ENCODE measurements around the gene NDEL1.

Gene NDEL1

DNA sequence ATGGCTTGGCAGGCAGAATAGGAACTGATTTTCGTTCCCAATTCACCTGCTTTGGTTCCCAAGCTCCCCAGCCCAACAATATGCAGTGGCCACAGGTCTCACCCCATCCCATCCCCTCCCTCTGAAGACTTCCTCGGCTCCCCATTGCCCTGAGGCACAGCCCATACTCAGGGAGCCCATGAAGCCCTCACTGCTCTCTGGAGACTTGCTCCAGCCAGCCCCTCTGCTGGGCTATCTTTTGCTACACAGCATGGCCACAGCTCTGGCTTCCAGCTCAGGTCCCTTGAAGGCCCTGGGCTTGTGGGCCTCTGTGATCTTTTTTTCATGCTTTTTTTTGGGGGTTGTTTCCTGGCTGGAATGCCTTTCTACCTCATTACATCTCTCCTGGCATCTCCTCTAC is 29.5 kb upstream of the NDEL1 start:
- no peaks in the 10 kb centered on the region for H3K9me3 ChIP-seq (ENCODE audit: control insufficient read depth, insufficient read depth, low read length)
- H3K4me1 ChIP-seq (ENCODE audit: insufficient read depth, low read length) = peaks cover 6% of the 10 kb centered on the region; the same call in 1 of the 2 replicates
- no peak overlapping the region for H3K9ac ChIP-seq (ENCODE audit: low read depth, low read length)

DNA sequence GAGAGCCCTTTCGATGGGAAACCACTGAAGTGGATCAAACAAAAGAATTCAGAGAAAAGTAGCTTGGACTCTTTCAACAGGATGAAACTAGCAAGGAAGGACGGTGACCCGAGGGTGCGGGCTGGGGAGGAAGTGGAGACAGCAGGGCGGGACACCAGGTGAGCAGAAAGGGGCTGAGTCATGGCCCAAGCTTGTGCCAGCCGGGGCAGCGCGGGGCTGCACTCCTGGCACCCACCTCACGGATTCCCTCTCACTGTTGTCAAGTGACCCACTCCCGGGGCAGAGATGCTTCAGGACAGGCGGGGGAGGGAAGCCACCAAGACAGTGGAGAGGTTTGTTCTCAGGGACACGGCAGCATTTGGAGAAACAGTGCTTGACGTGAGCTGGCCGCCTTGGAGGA is 27.3 kb upstream of the NDEL1 start:
- H3K9ac ChIP-seq (ENCODE audit: low read depth, low read length) = no peak overlapping the region
- H3K4me1 ChIP-seq (ENCODE audit: insufficient read depth, low read length) = peaks cover 6% of the 10 kb centered on the region; the same call in 1 of the 2 replicates
- no peaks in the 10 kb centered on the region for H3K9me3 ChIP-seq (ENCODE audit: control insufficient read depth, insufficient read depth, low read length)
- no peaks in the 10 kb centered on the region for H3K36me3 ChIP-seq (ENCODE audit: insufficient read depth, low read length)

More for the DNA sequence above, 29.5 kb upstream of the NDEL1 start:
- no peaks in the 10 kb centered on the region for H3K36me3 ChIP-seq (ENCODE audit: insufficient read depth, low read length)

DNA sequence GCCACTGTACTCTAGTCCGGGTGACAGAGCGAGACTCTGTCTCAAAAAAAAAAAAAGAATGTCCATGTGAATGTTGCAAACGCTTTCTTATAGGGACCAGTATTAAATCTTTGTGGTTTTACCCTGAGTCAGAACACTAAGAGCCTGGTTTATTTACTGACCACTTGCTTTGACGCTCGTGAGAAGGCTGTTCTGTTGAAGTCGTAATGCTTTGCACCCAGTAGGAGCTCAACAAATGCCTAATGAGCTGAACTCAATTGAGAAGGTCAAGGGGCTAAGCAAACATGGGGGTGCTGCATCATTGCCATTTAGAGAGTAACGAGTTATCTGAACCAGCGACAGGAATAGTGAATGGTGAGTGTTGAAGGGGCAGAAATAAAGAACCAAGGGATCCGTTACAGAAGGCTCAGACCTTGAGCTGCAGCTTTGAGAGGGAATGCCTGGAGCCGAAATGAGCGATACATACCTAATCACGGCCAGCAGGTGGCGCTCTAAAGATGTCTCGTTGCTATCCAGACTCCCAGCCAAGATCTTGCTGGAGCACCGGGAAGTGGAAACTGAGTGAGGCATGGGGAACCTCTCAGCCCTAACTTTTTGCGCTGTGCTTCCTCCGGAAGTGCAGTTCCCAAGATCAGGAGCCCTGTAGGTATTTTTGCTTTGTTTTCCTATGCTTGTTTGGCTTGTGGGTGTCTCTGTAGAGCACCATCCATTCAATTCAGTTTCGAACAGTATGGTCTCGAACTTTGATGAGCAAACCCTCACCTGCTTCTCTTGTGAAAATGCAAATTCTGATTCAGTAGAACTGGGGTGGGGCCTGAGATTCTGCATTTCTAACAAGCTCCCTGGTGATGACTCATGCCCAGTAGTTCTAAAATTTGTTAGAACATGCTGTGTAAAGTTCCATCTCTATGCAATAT is 25.5 kb upstream of the NDEL1 start:
- Histone ChIP-seq H3K4me1 (ENCODE audit: insufficient read depth, low read length) (peaks cover 6% of the 10 kb centered on the region; the same call in 1 of the 2 replicates), H3K9me3 (ENCODE audit: control insufficient read depth, insufficient read depth, low read length) (no peaks in the 10 kb centered on the region), H3K36me3 (ENCODE audit: insufficient read depth, low read length) (no peaks in the 10 kb centered on the region), H3K9ac (ENCODE audit: low read depth, low read length) (peak overlapping the region; percentile 2; the same call in 1 of the 2 replicates)

DNA sequence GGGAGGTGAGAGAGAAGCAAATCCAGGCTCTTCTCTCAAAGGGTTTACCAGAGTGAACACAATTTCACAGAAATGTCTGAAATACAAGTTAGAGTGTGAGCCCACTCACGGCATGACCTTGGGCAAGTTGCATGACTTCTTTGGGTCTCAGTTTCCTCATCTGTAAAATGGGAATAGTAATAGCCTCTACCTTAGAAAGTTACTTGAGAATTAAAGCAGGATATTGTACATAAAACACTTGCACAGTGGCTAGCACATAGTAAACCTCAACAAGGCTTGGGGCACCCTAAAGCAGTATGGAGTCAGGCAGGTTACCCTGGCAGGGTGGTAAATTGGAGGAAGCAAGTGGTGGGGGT is 24.8 kb upstream of the NDEL1 start:
- Histone ChIP-seq H3K36me3 (ENCODE audit: insufficient read depth, low read length) (no peaks in the 10 kb centered on the region), H3K9ac (ENCODE audit: low read depth, low read length) (peak overlapping the region; percentile 2; the same call in 1 of the 2 replicates), H3K9me3 (ENCODE audit: control insufficient read depth, insufficient read depth, low read length) (no peaks in the 10 kb centered on the region), H3K4me1 (ENCODE audit: insufficient read depth, low read length) (peaks cover 6% of the 10 kb centered on the region; the same call in 1 of the 2 replicates)

DNA sequence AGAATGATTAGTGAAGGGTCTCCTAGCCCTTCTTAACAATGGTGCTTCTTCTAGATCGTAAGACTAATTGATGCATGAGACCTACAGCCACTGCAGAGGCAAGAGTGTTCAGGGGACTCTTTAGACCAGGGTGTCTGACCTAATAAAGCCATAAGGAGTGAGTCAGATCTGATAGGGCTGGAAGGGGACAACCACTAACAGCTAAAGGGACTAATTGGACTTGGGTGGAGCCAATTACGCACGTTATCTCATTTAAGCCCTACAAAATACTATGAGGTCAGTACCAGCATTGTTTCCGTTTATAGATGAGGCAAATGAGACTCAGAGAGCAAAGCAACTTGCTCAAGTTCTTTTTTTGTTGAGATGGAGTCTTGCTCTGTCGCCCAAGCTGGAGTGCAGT is 23.6 kb upstream of the NDEL1 start:
- Histone ChIP-seq H3K9ac (ENCODE audit: low read depth, low read length) (no peak overlapping the region), H3K36me3 (ENCODE audit: insufficient read depth, low read length) (no peaks in the 10 kb centered on the region), H3K4me1 (ENCODE audit: insufficient read depth, low read length) (peaks cover 6% of the 10 kb centered on the region; the same call in 1 of the 2 replicates), H3K9me3 (ENCODE audit: control insufficient read depth, insufficient read depth, low read length) (no peaks in the 10 kb centered on the region)

DNA sequence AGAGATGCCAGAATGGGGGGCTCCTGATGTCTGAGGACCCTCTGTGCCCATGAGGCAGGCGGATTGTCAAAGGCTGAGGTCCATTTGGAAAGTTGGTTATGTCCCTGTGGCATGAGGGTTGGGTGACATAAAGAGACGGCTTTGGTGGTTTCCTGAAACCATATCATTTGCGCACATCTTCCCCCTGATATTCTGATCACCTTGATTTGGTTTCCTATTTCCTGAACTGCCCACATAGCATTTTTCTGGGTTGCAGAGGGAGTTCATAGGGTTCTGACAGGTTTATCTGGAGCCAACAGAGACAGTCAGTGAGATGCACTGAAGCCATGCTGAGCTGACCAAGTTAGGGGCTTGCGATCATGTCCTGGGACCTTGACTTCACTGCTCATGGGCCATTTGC is 22.4 kb upstream of the NDEL1 start:
- no peaks in the 10 kb centered on the region for H3K9me3 ChIP-seq (ENCODE audit: control insufficient read depth, insufficient read depth, low read length)
- H3K36me3 ChIP-seq (ENCODE audit: insufficient read depth, low read length) = no peaks in the 10 kb centered on the region
- no peak overlapping the region for H3K9ac ChIP-seq (ENCODE audit: low read depth, low read length)
- H3K4me1 ChIP-seq (ENCODE audit: insufficient read depth, low read length) = peaks cover 4% of the 10 kb centered on the region; the same call in 1 of the 2 replicates

DNA sequence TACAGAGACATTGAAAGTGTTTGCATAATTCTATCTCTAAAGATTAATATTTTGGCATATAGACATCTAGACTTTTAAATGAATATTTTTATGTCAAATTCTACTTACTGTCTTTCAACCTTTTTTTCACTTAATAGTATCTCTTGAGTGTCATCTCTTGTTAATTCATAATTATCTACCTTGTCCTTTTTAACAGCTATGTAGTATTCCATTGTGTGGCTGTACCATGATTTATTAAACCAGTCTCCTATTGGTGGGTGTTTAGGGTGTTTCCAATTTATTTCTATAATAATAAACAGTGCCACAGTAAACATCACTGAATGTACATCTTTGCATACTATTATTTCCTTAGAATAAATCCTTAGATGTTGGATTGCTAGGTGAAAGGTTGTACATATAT is 21.7 kb upstream of the NDEL1 start:
- H3K4me1 ChIP-seq (ENCODE audit: insufficient read depth, low read length) = no peaks in the 10 kb centered on the region; the same call in 1 of the 2 replicates
- H3K36me3 ChIP-seq (ENCODE audit: insufficient read depth, low read length) = no peaks in the 10 kb centered on the region
- H3K9me3 ChIP-seq (ENCODE audit: control insufficient read depth, insufficient read depth, low read length) = no peaks in the 10 kb centered on the region
- H3K9ac ChIP-seq (ENCODE audit: low read depth, low read length) = no peak overlapping the region

DNA sequence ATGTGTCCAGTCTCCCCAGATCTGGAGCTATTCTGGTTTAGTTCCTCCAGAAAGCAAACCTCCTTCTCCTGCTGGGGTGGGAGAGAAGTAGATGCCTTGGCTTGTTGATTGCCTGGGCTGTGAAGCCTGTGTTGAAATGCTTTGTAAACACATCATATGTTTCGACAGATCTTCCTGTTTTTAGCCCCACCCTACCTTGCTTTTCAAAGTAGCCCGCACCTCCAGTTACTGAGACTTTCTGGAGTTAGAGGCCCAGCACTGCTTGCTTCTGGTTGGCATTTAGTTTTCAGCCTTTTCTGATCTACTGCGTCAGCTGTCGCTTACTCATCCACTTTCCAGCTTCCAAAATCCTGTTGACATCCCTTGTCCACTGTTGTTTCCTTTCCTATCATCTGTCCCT is 17.9 kb upstream of the NDEL1 start:
- Histone ChIP-seq H3K9ac (ENCODE audit: low read depth, low read length) (no peak overlapping the region), H3K36me3 (ENCODE audit: insufficient read depth, low read length) (no peaks in the 10 kb centered on the region), H3K4me1 (ENCODE audit: insufficient read depth, low read length) (no peaks in the 10 kb centered on the region), H3K9me3 (ENCODE audit: control insufficient read depth, insufficient read depth, low read length) (no peaks in the 10 kb centered on the region)

DNA sequence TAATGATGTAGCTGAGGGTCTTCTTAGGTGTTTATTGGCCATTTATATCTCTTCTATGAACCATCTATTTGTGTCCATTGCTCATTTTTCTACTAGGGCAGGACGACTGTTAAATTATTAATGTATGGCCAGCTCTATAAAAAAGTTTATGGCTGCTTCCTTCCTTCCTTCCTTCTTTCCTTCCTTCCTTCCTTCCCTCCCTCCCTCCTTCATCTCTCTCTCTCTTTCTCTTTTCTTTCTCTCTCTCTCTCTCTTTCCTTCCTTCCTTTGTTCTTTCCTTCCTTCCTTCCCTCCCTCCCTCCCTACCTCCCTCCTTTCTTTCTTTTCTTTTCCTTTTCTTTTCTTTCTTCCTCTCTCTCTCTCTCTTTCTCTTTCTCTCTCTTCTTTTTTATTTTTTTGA is 17.2 kb upstream of the NDEL1 start:
- Histone ChIP-seq H3K9ac (ENCODE audit: low read depth, low read length) (no peak overlapping the region), H3K36me3 (ENCODE audit: insufficient read depth, low read length) (no peaks in the 10 kb centered on the region), H3K4me1 (ENCODE audit: insufficient read depth, low read length) (no peaks in the 10 kb centered on the region), H3K9me3 (ENCODE audit: control insufficient read depth, insufficient read depth, low read length) (no peaks in the 10 kb centered on the region)

DNA sequence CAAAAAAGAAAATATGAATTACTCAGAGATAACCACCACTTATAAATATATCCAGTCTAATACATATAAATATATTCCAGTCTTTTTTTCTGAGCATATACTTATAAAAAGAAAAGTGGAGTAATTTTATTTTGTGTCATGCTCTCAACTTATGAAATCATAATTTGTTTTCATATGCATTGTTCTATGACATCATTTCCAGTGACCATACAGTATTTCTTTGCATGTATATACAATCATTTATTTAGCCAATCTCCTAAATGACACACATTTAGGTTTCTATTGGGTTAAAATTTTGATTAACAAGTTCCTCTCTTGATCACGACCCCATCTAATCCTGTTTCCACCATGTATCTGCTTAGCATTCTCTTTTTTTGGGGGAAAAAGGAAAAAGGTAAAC is 16.4 kb upstream of the NDEL1 start:
- H3K4me1 ChIP-seq (ENCODE audit: insufficient read depth, low read length) = no peaks in the 10 kb centered on the region
- no peaks in the 10 kb centered on the region for H3K36me3 ChIP-seq (ENCODE audit: insufficient read depth, low read length)
- no peaks in the 10 kb centered on the region for H3K9me3 ChIP-seq (ENCODE audit: control insufficient read depth, insufficient read depth, low read length)
- H3K9ac ChIP-seq (ENCODE audit: low read depth, low read length) = no peak overlapping the region

DNA sequence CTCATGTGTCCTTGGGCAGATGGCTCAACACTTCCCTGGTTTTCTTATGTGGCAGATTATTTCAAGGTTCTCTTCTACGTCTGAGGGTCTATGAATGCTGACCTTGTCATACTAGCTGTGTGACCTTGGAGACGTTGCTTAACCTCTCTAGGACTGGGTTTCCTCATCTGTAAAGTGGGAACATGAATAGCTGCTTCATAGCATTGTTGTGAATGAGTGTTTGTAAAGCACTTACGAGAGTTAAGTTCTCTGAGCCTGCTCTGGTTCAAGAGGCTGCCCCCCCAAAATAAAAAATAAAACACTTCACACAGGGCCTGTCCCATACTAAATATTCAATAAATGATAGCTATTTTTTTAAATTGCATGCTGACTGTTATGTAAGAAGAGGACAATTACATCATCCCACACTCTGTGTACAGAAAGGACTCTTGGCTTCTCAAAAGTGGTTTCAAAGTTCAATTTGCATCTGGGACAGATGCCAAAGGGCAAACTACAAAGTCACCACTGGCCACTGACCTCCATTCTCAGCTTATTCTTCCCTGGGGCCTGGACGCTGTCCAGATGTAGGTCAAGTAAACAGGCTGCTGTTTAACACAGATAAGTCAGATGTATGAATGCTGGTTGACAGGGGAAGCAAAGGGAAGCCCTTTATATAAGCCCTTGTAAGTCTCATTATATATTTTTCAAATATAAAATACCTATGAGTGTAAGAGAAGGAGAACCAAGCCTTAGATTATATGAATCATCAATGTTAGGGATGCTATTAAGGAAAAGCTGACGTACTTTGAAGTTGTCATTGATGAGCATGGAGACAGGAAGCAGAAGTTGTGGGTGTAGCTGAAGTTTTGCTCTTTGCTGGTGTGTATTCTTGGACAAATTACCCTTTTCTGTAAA is 15.4 kb upstream of the NDEL1 start:
- H3K9me3 ChIP-seq (ENCODE audit: control insufficient read depth, insufficient read depth, low read length) = no peaks in the 10 kb centered on the region
- no peaks in the 10 kb centered on the region for H3K36me3 ChIP-seq (ENCODE audit: insufficient read depth, low read length)
- no peaks in the 10 kb centered on the region for H3K4me1 ChIP-seq (ENCODE audit: insufficient read depth, low read length)
- no peak overlapping the region for H3K9ac ChIP-seq (ENCODE audit: low read depth, low read length)

DNA sequence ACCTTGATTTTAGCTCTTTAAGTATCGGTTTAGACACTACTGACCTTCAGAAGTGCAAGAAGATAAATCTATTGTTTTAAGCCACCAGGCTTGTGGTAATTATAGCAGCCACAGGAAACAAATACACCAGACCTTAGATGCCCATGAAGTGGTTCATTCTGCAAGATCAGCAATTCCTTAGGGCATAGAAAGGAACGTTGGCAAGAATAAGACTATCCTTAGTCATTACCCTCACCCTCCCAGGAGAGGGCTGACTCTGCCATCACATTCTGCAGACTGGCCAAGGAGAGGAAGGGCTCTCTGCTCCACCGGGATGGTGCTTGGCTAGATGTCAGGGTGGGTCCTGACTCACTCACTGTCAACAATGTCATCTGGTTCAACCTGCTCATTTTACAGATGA is 14.1 kb upstream of the NDEL1 start:
- Histone ChIP-seq H3K9ac (ENCODE audit: low read depth, low read length) (no peak overlapping the region), H3K9me3 (ENCODE audit: control insufficient read depth, insufficient read depth, low read length) (no peaks in the 10 kb centered on the region), H3K4me1 (ENCODE audit: insufficient read depth, low read length) (no peaks in the 10 kb centered on the region), H3K36me3 (ENCODE audit: insufficient read depth, low read length) (no peaks in the 10 kb centered on the region)

DNA sequence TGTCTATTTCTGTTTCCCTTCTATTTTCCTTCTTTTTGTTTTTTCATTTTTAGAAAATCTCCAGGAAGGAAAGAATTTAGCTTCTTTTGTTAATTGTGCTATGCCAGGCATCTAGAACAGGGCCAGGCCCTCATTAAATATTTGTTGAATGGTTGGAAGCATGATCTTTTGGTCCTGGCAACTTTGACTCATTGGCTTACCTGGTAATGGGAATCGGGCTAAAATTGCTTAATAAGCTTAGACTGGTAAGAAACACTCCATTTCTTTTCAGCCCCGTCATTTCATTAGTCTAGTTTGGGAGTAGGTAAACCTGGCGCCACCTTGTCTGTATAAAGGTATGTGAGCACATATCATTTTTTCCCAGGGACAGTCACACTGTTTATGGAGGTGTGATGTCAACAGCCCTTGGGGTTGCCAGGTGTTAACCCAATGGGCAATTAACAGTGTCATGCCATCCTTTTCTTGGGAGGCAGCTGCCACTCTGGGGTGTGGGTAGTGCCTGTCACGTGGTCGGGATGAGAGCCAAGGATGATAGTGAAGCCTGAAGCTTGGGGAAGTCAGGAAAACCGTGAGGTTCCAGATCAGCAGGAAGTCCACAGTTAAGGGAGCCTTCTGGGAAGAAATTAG is 9.5 kb upstream of the NDEL1 start:
- Histone ChIP-seq H3K4me1 (ENCODE audit: insufficient read depth, low read length) (no peaks in the 10 kb centered on the region), H3K9me3 (ENCODE audit: control insufficient read depth, insufficient read depth, low read length) (no peaks in the 10 kb centered on the region), H3K36me3 (ENCODE audit: insufficient read depth, low read length) (no peaks in the 10 kb centered on the region), H3K9ac (ENCODE audit: low read depth, low read length) (no peak overlapping the region)

DNA sequence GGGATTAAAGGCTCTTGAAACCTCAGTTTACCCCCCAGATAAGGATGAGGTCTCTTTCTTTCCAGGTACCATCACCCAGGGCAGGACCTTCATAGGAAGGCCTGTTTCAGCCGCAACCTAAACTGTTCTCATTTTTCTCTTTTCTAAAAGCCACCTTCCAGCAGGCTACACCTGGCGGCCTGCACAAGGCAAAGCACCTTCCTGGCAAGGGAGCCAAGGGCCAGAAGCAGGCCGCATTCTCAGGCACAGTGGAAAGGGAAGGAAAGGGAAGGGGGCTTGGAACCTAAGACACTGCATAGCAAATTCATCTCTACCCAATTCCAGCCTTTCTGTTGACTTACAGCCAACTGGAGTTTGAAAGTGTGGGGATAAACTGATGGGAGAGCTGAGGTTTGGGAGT is 8.9 kb upstream of the NDEL1 start:
- Histone ChIP-seq H3K4me1 (ENCODE audit: insufficient read depth, low read length) (no peaks in the 10 kb centered on the region), H3K9ac (ENCODE audit: low read depth, low read length) (no peak overlapping the region), H3K36me3 (ENCODE audit: insufficient read depth, low read length) (no peaks in the 10 kb centered on the region), H3K9me3 (ENCODE audit: control insufficient read depth, insufficient read depth, low read length) (no peaks in the 10 kb centered on the region)

Data from ES-I3 (cell line).